GM23338 (cell line): ENCODE measurements around the gene DR1. TPM values are rescaled to one million over a fixed set of nuclear protein-coding genes. Genes with fewer than 3 reads are reported as not detected.

Experiments used
- ATAC-seq: fragments of 200-7000 bp; cut with Tn5 transposase; 3 replicates; pipeline ENCODE4 v1.9.1; 2020
- DNase-seq: peaks from one replicate; pipeline ENCODE4 v3.0.0-alpha.2; 2015; ENCODE audit warnings: low spot score
- H2AFZ ChIP-seq: fragments of 200-600 bp; sonication (generic); 2 replicates; pipeline ENCODE4 v1.8.0; 2016; ENCODE audit warnings: antibody characterized with exemption, mild to moderate bottlenecking, moderate library complexity
- H3F3A ChIP-seq: fragments of 200-600 bp; sonication (generic); replicated peaks from 2 replicates; pipeline ENCODE4 v1.8.0; 2017; ENCODE audit warnings: antibody characterized with exemption, mixed run types, low read depth
- H3K27ac ChIP-seq: fragments of 200-600 bp; sonication (generic); 2 replicates; pipeline ENCODE4 v1.6.1; 2016; ENCODE audit warnings: low read depth
- H3K27me3 ChIP-seq: fragments of 200-600 bp; sonication (generic); 2 replicates; pipeline ENCODE4 v1.8.0; 2016; ENCODE audit warnings: mild to moderate bottlenecking, mixed run types, moderate library complexity; ENCODE audit not compliant: insufficient read depth
- H3K36me3 ChIP-seq: fragments of 200-600 bp; sonication (generic); 2 replicates; pipeline ENCODE4 v1.8.0; 2016; ENCODE audit warnings: mild to moderate bottlenecking; ENCODE audit not compliant: insufficient read depth
- H3K4me1 ChIP-seq: fragments of 200-600 bp; sonication (generic); 2 replicates; pipeline ENCODE4 v1.8.0; 2016; ENCODE audit warnings: mild to moderate bottlenecking, moderate library complexity; ENCODE audit not compliant: insufficient read depth
- H3K4me2 ChIP-seq: fragments of 200-600 bp; sonication (generic); 2 replicates; pipeline ENCODE4 v1.7.1; 2017; ENCODE audit warnings: mixed run types
- H3K4me3 ChIP-seq: fragments of 200-600 bp; sonication (generic); 2 replicates; pipeline ENCODE4 v1.6.1; 2016; ENCODE audit warnings: mixed run types
- H3K79me2 ChIP-seq: fragments of 200-600 bp; sonication (generic); replicated peaks from 2 replicates; pipeline ENCODE4 v1.8.0; 2017; ENCODE audit warnings: mild to moderate bottlenecking; ENCODE audit not compliant: insufficient read depth
- H3K9me2 ChIP-seq: fragments of 200-600 bp; sonication (generic); 2 replicates; pipeline ENCODE4 v1.8.0; 2017; ENCODE audit not compliant: insufficient read depth
- H4K20me1 ChIP-seq: fragments of 200-600 bp; sonication (generic); replicated peaks from 2 replicates; pipeline ENCODE4 v1.8.0; 2017; ENCODE audit warnings: mild to moderate bottlenecking; ENCODE audit not compliant: insufficient read depth
- H3K27ac Mint-ChIP-seq: 2 replicates; pipeline ENCODE4 v1.8.0; 2020; ENCODE audit warnings: inconsistent platforms, mild to moderate bottlenecking, moderate library complexity, mixed read lengths
- H3K27me3 Mint-ChIP-seq: 3 replicates; pipeline ENCODE4 v1.8.0; 2022; ENCODE audit warnings: low read depth, mild to moderate bottlenecking, moderate library complexity, mixed read lengths, inconsistent platforms; ENCODE audit not compliant: insufficient read depth, poor library complexity
- H3K36me3 Mint-ChIP-seq: 3 replicates; pipeline ENCODE4 v1.8.0; 2021; ENCODE audit warnings: low read depth, mild to moderate bottlenecking, inconsistent platforms, moderate library complexity, mixed read lengths
- H3K4me1 Mint-ChIP-seq: 3 replicates; pipeline ENCODE4 v1.8.0; 2020; ENCODE audit warnings: mild to moderate bottlenecking, inconsistent platforms, mixed read lengths
- H3K4me3 Mint-ChIP-seq: 3 replicates; pipeline ENCODE4 v1.8.0; 2021; ENCODE audit warnings: moderate library complexity, mild to moderate bottlenecking, inconsistent platforms, mixed read lengths
- H3K9me3 Mint-ChIP-seq: 3 replicates; pipeline ENCODE4 v1.8.0; 2020; ENCODE audit warnings: moderate library complexity, mild to moderate bottlenecking, inconsistent platforms, mixed read lengths
- CREB1 ChIP-seq: fragments of 250-450 bp; sonication (Bioruptor Pico); IDR thresholded peaks from 2 replicates; pipeline ENCODE4 v1.5.0; 2020; ENCODE audit warnings: low read depth, mild to moderate bottlenecking, moderate library complexity
- CTCF ChIP-seq, 2 experiments: fragments of 200-600 bp in 1 of 2; sonication (generic) in 1 of 2; conservative IDR thresholded peaks; 2 replicates each; pipeline versions ENCODE4 v1.5.1 to v1.6.1; 2016 to 2017; ENCODE audit warnings: antibody characterized with exemption in 2 of 2, low read depth in 2 of 2, mild to moderate bottlenecking in 2 of 2, moderate library complexity in 1 of 2
- EZH2 ChIP-seq: fragments of 200-600 bp; sonication (generic); IDR thresholded peaks from one replicate; pipeline ENCODE4 v1.8.0; 2017; ENCODE audit warnings: antibody characterized with exemption, mild to moderate bottlenecking, low read depth; ENCODE audit not compliant: unreplicated experiment
- EZH2phosphoT487 ChIP-seq: fragments of 200-600 bp; sonication (generic); IDR thresholded peaks from one replicate; pipeline ENCODE4 v1.8.1; 2018; ENCODE audit warnings: antibody characterized with exemption; ENCODE audit not compliant: unreplicated experiment
- JUNB ChIP-seq: IDR thresholded peaks from one replicate; pipeline ENCODE4 v1.6.1; 2016; ENCODE audit warnings: antibody characterized with exemption; ENCODE audit not compliant: unreplicated experiment
- POLR2AphosphoS5 ChIP-seq: IDR thresholded peaks from 2 replicates; pipeline ENCODE4 v1.6.1; 2016; ENCODE audit warnings: antibody characterized with exemption, low read depth
- STAT1 ChIP-seq: IDR thresholded peaks from one replicate; pipeline ENCODE4 v1.6.1; 2016; ENCODE audit warnings: antibody characterized with exemption; ENCODE audit not compliant: unreplicated experiment
- ZNF114 ChIP-seq: fragments of 250-450 bp; sonication (Bioruptor Pico); IDR thresholded peaks from 2 replicates; pipeline ENCODE4 v1.5.0; 2020; ENCODE audit warnings: mild to moderate bottlenecking, moderate library complexity
- ZNF462 ChIP-seq: fragments of 250-450 bp; sonication (Bioruptor Pico); IDR thresholded peaks from 2 replicates; pipeline ENCODE4 v1.5.0; 2020; ENCODE audit warnings: mild to moderate bottlenecking, moderate library complexity
- polyA plus RNA-seq: library from polyadenylated mRNA; unstranded; fragments of >200 nt; fragmentation: Nextera tagmentation; extraction: Ambion mirVana; gene quantifications from 2 replicates; pipeline ENCODE4 v1.2.1, GENCODE V29; 2016
- total RNA-seq: library from RNA; depleted of rRNA; stranded (reverse); fragments of >200 nt; shearing (Covaris generic); gene quantifications from 2 replicates; pipeline ENCODE4 v1.2.3, GENCODE V29; 2014
- TF ChIP-seq, protein P1 (sequence below): IDR thresholded peaks from one replicate; pipeline ENCODE4 v1.6.1; 2018; ENCODE audit warnings: antibody characterized with exemption; ENCODE audit not compliant: unreplicated experiment

Gene DR1
- total and polyA plus RNA-seq, 2 experiments from 2014 or later, result 20.9 to 61.2 TPM

DNA sequence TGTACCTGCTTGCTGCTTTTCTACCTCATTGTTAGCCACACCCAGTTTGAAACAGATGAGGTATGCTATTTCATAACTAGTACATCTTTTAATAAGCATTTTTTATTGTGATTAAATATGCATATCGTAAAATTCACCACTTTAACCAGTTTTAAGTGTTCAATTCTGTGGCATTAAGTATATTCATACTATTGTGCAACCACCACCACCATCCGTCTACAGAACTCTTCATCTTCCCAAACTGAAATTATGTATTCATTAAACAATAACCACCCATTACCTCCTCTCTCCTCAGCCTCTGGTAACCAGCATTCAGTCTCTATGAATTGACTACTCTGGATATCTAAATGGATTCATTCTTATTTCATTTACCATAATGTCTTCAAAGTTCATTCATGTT, 20.1 kb downstream of the DR1 start:
- no peak overlapping the region for H3K4me2 ChIP-seq
- H4K20me1 ChIP-seq, result no peaks in the 10 kb centered on the region
- peaks cover 4% of the 10 kb centered on the region; the same call in 1 of the 2 replicates for H3K79me2 ChIP-seq
- H3K9me2 ChIP-seq, result no peaks in the 10 kb centered on the region
- H3K36me3 ChIP-seq, result no peaks in the 10 kb centered on the region
- no peaks in the 10 kb centered on the region for H3K27me3 Mint-ChIP-seq
- H3K9me3 Mint-ChIP-seq, result no peaks in the 10 kb centered on the region
- no peaks in the 10 kb centered on the region for H3K27me3 ChIP-seq
- H3F3A ChIP-seq, result no peaks in the 10 kb centered on the region
- H3K27ac Mint-ChIP-seq, result no peak overlapping the region
- no peak for DNase-seq
- no peak overlapping the region for H3K4me3 ChIP-seq
- H3K4me1 ChIP-seq, result no peaks in the 10 kb centered on the region
- peaks cover 4% of the 10 kb centered on the region; the same call in 1 of the 3 replicates for H3K4me1 Mint-ChIP-seq
- no peak overlapping the region for H3K4me3 Mint-ChIP-seq
- H2AFZ ChIP-seq, result no peak overlapping the region
- no peak overlapping the region for H3K27ac ChIP-seq
- peaks cover 26% of the 10 kb centered on the region for H3K36me3 Mint-ChIP-seq
- no peak for ATAC-seq
- TF ChIP-seq ZNF114 (CRISPR knock-in tag) (no peak), CTCF (conservative IDR thresholded peaks at IDR 0.05; ENCODE audit: low read depth in 2 of 2) (no peak), ZNF462 (no peak), JUNB (no peak)

DNA sequence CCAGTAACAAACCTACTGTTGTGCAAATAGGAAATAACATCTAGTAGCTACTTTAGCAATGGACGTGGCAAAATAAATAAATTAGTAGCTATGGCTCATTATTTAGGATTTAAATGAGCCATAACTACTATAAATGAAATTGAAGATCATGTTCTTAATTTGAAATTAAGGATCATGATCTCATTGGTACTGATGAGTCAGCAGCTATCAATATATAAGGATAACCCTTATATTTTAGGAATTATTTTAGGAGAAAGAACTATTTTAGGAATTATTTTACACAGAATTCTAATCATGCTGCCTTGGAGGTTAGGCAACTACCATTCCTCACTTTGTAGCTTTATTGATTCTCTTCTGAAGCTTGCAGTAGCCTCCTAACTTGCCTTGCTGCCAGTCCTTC, 24.0 kb downstream of the DR1 start:
- H3K36me3 Mint-ChIP-seq, result peaks cover 29% of the 10 kb centered on the region
- TF ChIP-seq ZNF114 (CRISPR knock-in tag), result no peak
- TF ChIP-seq POLR2AphosphoS5, result no peak
- TF ChIP-seq STAT1, result no peak
- no peak for TF ChIP-seq EZH2phosphoT487
- TF ChIP-seq, protein P1, sequence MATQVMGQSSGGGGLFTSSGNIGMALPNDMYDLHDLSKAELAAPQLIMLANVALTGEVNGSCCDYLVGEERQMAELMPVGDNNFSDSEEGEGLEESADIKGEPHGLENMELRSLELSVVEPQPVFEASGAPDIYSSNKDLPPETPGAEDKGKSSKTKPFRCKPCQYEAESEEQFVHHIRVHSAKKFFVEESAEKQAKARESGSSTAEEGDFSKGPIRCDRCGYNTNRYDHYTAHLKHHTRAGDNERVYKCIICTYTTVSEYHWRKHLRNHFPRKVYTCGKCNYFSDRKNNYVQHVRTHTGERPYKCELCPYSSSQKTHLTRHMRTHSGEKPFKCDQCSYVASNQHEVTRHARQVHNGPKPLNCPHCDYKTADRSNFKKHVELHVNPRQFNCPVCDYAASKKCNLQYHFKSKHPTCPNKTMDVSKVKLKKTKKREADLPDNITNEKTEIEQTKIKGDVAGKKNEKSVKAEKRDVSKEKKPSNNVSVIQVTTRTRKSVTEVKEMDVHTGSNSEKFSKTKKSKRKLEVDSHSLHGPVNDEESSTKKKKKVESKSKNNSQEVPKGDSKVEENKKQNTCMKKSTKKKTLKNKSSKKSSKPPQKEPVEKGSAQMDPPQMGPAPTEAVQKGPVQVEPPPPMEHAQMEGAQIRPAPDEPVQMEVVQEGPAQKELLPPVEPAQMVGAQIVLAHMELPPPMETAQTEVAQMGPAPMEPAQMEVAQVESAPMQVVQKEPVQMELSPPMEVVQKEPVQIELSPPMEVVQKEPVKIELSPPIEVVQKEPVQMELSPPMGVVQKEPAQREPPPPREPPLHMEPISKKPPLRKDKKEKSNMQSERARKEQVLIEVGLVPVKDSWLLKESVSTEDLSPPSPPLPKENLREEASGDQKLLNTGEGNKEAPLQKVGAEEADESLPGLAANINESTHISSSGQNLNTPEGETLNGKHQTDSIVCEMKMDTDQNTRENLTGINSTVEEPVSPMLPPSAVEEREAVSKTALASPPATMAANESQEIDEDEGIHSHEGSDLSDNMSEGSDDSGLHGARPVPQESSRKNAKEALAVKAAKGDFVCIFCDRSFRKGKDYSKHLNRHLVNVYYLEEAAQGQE, result no peak
- no peak for TF ChIP-seq EZH2
- no peak for TF ChIP-seq CREB1
- TF ChIP-seq JUNB, result no peak

More for the DNA sequence above, 24.0 kb downstream of the DR1 start:
- Mint-ChIP-seq H3K9me3 (peaks cover 13% of the 10 kb centered on the region), H3K27me3 (no peaks in the 10 kb centered on the region), H3K4me1 (no peaks in the 10 kb centered on the region), H3K4me3 (no peak overlapping the region), H3K27ac (peak overlapping the region; percentile 12; the same call in 1 of the 2 replicates)
- H3K4me2 ChIP-seq, result no peak overlapping the region
- H3K27me3 ChIP-seq, result no peaks in the 10 kb centered on the region
- H2AFZ ChIP-seq, result no peak overlapping the region
- no peaks in the 10 kb centered on the region for H3K4me1 ChIP-seq
- H3F3A ChIP-seq, result no peaks in the 10 kb centered on the region
- H3K27ac ChIP-seq, result no peak overlapping the region
- ATAC-seq (no peak), DNase-seq (no peak)
- H3K36me3 ChIP-seq, result peaks cover 4% of the 10 kb centered on the region; the same call in 1 of the 2 replicates
- H3K79me2 ChIP-seq, result no peaks in the 10 kb centered on the region
- no peaks in the 10 kb centered on the region for H4K20me1 ChIP-seq
- no peak overlapping the region for H3K4me3 ChIP-seq
- no peaks in the 10 kb centered on the region for H3K9me2 ChIP-seq
